GM12801 (cell line): Measurements from ENCODE around the gene ESYT2.

Source experiments
- TF ChIP-seq, protein P1 (sequence below): IDR thresholded peaks from one replicate; pipeline ENCODE4 v1.5.1; 2011; ENCODE audit warnings: control low read depth; ENCODE audit not compliant: insufficient read length; ENCODE audit errors: extremely low read depth

The ESYT2 gene

DNA sequence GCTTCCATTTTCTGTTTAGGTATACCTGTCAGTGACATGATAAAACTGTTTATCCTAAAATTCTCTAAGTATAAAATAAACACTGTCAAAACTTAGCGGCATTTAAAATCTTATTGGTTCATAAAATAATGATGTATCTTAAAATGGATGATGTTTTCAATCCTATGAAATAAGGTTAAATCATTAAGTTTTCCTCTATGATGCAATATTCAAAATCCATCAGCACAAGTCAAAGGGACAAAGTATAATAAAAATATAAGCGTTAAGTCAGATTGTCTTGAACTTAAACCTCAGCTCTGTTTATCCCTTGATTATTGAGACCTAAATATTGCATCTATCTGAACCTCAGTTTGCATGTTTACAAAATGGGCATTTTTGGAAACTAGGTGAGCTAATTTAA lies 78.1 kb downstream of the ESYT2 start:
- TF ChIP-seq, protein P1, sequence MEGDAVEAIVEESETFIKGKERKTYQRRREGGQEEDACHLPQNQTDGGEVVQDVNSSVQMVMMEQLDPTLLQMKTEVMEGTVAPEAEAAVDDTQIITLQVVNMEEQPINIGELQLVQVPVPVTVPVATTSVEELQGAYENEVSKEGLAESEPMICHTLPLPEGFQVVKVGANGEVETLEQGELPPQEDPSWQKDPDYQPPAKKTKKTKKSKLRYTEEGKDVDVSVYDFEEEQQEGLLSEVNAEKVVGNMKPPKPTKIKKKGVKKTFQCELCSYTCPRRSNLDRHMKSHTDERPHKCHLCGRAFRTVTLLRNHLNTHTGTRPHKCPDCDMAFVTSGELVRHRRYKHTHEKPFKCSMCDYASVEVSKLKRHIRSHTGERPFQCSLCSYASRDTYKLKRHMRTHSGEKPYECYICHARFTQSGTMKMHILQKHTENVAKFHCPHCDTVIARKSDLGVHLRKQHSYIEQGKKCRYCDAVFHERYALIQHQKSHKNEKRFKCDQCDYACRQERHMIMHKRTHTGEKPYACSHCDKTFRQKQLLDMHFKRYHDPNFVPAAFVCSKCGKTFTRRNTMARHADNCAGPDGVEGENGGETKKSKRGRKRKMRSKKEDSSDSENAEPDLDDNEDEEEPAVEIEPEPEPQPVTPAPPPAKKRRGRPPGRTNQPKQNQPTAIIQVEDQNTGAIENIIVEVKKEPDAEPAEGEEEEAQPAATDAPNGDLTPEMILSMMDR = no peak

DNA sequence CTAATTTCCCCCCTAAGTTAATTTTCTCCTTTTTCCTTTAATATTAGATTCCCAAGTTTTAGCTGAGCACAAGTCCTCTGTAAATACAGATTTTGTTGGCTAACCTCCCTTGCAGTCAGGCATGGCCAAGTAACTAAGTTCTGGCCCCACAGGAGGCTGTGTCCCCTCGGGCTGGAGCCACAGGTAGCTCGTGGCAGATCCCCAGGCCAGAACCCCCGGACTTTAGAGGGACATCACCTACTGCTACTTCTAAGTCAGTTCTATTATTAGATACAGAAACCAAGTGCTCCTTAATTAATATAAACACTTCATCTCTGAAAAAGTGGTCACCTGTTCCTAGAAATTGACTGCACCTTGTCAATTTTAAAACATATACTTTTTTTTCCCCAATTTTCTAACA lies 78.6 kb downstream of the ESYT2 start:
- TF ChIP-seq, protein P1 = no peak

DNA sequence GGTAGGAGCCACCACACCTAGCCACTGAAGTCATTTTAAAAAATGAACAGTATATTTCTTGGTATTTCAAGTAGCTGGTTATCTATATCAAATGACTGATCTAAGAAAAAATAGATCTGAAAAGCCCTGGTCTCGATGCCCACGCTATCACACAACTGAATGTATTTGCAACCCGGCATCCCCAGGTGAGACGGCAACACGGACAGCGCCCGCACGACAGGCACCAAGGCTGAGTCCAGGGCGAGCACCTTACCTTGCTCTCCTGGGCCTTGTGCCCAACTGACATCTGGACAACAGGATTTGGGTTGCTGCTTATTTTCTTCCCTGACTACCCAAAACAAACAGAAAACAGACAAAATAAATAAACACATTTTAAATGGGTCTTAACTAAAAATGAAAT lies 79.9 kb downstream of the ESYT2 start:
- TF ChIP-seq, protein P1 = no peak

DNA sequence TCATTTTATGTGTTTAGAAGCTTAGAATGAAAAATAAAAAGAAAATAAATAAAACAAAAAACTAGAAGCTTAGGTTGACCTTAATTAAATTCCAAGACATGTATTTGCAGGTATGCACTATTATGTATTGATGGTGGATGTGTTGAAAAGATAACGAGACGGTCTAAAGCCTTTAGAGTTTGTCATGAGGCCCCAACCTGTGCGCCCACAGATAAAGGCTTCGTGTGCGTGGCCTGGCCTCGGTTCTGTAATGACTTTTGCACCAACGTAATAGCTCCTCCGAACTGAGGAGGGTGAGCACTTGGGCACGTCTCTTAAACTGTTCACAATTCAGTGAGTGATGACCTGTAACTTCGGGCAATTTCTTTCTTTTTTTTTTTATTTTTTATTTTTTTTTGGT lies 81.0 kb downstream of the ESYT2 start:
- TF ChIP-seq, protein P1 = no peak

DNA sequence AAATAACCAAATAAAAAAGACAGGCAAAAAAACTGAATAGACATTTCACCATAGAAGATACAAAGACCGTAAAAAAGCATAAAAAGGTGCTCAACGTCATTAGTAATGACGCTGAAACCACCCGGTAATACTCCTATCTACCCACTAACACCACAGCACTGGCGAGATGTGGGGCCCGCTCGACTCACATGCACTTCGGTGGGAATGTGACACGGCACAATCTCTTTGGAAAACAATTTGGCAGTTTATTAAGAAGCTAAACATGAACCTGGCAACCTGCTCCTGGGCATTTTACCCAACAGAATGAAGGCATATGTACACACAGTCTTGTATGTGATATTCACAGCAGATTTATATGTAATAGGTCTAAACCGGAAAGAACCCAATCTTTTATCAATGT lies 81.9 kb downstream of the ESYT2 start:
- TF ChIP-seq, protein P1 = no peak

DNA sequence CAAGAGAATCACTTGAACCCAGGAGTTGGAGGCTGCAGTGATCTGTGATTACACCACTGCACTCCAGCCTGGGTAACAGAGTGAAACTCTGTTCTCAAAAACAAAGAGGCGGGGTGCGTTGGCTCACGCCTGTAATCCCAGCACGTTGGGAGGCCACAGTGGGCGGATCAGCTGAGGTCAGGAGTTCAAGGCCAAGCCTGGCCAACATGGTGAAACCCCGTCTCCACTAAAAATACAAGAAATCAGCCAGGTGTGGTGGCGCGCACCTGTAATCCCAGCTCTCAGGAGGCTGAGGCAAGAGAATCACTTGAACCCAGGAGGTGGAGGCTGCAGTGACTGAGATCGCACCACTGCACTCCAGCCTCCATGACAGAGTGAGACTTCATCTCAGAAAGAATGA lies 82.4 kb downstream of the ESYT2 start:
- TF ChIP-seq, protein P1 = no peak

DNA sequence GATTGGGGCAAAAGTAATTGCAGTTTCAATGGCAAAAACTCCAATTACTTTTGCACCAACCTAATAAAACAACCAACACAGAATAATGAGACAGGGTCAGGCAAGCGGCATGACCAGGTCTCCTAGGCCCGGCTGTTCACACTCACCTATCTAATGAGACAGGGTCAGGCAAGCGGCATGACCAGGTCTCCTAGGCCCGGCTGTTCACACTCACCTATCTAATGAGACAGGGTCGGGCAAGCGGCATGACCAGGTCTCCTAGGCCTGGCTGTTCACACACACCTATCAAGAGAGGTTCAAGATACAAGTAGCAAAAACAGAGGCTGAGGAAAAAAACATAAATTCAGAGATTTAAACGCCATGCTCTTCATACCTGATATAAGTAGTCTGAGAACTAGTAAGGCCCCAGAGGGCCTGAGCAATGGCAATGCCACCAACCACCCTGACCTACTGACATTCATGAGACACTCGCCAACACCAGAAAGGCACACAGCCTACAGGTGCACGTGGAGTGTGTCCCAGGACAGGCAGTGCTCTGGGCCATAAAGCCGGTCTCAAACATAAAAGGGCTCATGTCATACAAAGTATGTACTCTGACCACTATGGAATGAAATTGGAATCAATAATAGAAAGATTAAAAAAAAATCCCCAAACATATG lies 84.1 kb downstream of the ESYT2 start:
- TF ChIP-seq, protein P1 = no peak
